ENCODE results near the gene ALDOC. TPM values are rescaled to one million over a fixed set of nuclear protein-coding genes. Genes with fewer than 3 reads are reported as not detected.
"Not testable (repeated sequence)": the region's sequence is repeated elsewhere in the genome, so short reads cannot be mapped to it uniquely, and the experiment has no call there.

Gene ALDOC
- total RNA-seq, 1 donor, result 17.6 TPM

DNA sequence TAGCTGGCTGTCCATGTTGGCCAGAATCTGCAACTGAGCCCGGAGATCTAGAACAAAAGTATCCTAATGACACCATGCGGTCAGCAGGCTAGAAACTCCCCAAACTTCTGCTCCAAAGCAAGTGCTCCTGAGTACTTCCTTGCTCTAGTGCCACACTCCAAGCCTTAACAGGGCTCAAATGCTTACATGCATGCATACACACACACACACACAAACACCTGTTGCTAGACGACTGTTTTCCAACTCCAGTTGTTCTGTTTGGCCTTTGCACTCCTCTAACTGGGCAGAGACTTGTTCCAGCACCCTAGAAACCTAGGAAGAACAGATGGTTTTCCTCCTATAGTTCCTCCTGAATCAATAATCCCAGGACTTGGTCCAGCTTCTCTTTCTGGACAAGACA is 7.7 kb upstream of the ALDOC start:
- no peak for TF ChIP-seq CTCF (IDR thresholded peaks at IDR 0.05; ENCODE audit: insufficient read depth, low read length)
- H3K4me3 ChIP-seq (ENCODE audit: low read depth, low read length), result no peak overlapping the region
- DNase-seq (ENCODE audit: low read depth), result no peak

DNA sequence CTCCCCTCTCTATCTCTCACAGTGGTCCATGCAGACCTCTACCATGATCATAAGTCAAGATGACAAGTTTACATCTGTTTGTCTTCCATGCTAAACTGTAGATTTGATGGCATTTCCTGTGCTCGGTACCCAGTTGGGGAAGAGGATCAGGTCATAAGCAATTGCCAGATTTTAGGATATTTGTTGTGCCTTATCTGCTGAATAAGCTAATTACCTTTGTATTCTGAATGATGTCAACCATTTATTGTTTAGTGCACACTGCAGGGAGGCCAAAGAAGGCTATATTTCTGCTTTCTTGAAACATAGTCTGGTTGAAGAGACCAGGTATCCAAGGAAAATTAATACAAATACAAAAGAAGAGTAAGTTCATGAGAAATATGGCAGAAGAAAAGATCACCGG is 5.8 kb upstream of the ALDOC start:
- DNase-seq (ENCODE audit: low read depth), result no peak
- TF ChIP-seq CTCF (IDR thresholded peaks at IDR 0.05; ENCODE audit: insufficient read depth, low read length), result no peak
- no peak overlapping the region for H3K4me3 ChIP-seq (ENCODE audit: low read depth, low read length)

- H3K4me3 ChIP-seq (ENCODE audit: low read depth, low read length), result no peak overlapping the region
- no peak for TF ChIP-seq CTCF (IDR thresholded peaks at IDR 0.05; ENCODE audit: insufficient read depth, low read length)
- DNase-seq (ENCODE audit: low read depth), result no peak
Measured at GRCh38 chr17:28580959-28581358, 4.3 kb upstream of the ALDOC start.

- DNase-seq (ENCODE audit: low read depth), result no peak
- no peak overlapping the region for H3K4me3 ChIP-seq (ENCODE audit: low read depth, low read length)
- no peak for TF ChIP-seq CTCF (IDR thresholded peaks at IDR 0.05; ENCODE audit: insufficient read depth, low read length)
Measured at GRCh38 chr17:28579526-28579925, 2.8 kb upstream of the ALDOC start.

DNA sequence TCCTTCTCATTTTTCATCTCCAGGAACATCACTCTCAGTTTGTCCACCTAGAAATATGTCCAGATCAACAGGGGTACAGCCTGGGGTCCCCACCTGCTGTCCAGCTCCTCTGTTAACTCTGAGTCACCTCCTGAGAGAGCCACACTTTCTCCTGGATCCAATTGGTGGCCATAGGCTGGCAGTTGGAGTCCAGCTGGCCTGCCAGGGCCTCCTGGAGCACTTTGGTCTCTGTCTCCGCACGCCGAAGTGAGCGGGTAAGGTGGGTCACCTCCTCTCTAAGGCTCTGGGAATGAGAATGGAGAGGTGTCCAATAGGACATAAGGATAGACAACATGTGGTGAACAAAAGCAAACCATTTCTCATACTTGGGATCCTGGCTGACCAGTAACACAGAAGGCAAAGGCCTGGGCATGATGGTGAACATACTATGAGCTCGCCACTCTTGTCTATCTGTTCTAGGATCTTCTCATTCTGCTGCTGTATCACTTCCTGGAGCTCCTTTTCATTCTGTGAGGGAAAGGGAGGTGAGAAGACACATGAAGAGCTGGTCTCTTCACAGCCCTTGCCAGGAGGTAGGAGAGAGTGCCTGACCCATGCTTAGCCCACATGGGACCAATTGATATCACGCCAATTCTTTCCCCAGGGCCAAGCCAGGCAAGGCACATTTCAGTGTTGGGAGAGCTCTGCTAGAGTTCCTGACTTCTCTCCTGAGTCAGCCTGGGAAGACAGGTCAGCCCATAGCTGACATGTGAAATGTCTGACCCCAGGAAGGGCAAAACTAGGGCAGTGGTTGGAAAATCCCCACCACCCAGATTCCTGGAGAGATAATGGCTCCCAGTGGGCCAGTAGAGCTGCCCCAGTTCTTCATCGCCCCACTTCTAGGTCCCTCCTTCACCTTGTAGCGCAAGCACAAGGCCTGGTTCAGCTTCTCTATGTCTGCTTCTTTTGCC is 1.8 kb upstream of the ALDOC start:
- H3K4me3 ChIP-seq (ENCODE audit: low read depth, low read length), result no peak overlapping the region
- DNase-seq (ENCODE audit: low read depth), result no peak
- no peak for TF ChIP-seq CTCF (IDR thresholded peaks at IDR 0.05; ENCODE audit: insufficient read depth, low read length)

DNA sequence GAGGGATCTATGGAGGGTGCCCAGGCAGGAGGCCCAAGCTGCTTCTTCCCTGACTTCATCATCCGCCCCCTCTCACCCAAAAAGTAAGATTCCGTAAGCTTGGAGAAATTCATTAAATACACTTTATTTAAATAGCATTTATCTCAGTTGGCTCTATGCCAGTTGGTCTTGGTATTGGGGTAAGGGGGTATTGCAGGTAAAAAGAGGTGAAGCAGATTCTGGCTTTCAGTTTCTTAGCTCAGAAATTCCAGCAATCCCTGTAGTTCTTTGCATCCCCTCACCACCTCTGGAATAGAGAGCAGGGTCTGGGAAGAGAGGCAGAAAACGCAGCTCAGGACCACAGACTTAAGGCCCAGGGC is 750 bp upstream of the ALDOC start:
- no peak for DNase-seq (ENCODE audit: low read depth)
- TF ChIP-seq CTCF (IDR thresholded peaks at IDR 0.05; ENCODE audit: insufficient read depth, low read length), result no peak
- no peak overlapping the region for H3K4me3 ChIP-seq (ENCODE audit: low read depth, low read length)

GRCh38 chr17:28576016-28576415 is 679 bp downstream of the ALDOC start:
- not testable (repeated sequence) for DNase-seq (ENCODE audit: low read depth); H3K4me3 ChIP-seq (ENCODE audit: low read depth, low read length)
